ENCODE measurements around the gene UBE2K.
"Not testable (repeated sequence)": the region's sequence is repeated elsewhere in the genome, so short reads cannot be mapped to it uniquely, and the experiment has no call there.

The UBE2K gene, protein sequence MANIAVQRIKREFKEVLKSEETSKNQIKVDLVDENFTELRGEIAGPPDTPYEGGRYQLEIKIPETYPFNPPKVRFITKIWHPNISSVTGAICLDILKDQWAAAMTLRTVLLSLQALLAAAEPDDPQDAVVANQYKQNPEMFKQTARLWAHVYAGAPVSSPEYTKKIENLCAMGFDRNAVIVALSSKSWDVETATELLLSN

DNA sequence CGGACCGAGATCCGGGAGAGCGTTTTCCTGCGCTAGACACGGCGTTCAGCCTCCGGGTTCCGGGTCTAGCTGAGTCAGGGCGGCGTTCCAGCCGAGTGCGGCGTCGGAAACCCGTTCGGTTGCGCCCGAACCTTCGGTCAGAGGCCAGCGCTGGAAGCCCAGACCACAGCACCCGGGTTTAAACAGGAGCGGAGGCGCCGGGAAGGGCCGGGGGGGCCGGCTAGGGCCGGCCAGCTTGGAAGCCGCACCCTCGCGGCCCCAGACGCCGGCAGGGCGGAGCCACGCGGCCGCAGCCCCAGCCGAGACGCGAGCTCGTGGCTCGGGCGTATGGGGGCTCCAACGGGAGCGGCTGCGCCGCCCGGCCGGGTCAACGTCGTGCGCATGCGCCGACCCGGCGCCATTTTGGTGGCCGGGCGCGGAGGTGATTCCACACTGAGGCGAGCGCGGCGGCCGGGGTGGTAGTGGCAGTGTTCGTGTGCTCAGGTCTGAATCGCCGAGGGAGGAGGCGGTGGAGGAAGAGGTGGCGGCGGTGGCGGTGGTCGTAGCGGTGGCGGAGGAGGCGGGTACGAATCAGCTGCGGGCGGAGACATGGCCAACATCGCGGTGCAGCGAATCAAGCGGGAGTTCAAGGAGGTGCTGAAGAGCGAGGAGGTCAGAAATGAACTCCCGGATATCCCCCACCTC lies at the start of gene UBE2K:
Gene UBE2K (plus strand): TSS at position 397 of the 684 bp plus-strand sequence. CDS start 192 bp downstream, at position 589.
- DNase-seq = peak; percentile 88

DNA sequence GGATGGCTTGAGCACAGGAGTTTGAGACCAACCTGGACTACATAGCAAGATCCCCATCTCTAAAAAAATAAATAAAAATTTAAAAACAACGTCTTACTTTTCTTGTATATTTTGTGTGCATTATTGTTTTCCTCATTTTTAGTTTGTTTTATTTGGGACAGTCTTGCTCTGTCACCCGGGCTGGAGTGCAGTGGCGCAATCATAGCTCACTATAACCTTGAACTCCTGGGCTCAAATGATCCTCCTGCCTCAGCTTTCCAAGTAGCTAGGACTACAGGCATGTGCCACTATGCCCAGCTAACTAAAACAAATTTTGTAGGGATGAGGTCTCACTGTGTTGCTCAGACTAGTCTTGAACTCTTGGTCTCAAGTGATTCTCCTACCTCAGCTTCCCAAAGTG lies 49.7 kb upstream of the UBE2K start:
- DNase-seq = no peak

DNA sequence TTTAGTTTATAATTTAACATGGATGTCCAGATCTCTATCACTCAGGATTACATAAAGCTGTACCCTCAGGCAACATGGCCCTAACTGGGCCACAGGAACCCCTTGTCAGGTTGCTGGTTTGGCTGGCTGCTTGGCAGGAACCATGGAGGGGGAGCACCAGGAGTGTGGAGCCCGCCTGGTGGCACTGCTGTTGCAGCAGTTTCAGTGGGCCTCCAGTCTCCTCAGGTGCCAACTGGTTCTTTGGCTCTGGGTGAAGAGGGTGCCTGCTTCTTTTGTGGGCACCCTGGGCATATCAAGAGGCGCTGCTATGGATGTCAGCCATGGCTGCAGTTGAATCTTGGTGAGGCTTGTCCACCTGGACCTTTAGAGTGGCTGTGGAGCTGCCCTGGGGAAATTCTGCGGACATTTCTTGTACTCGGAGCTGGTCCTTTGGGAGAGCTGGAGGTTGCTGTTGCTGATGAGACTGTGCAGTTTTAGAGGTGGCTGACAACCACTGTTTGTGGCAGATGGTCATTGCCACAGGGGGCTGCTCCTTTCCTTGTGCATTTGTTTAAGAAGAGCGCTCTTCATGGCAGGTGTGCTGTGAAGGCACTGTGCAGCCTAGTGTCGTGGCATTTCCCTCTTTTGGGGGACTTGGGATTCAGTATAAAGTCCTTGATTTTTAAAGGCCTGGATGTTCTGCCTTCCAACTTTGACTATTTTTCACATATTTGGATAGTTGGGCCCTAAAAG lies 48.9 kb upstream of the UBE2K start:
- no peak for DNase-seq

DNA sequence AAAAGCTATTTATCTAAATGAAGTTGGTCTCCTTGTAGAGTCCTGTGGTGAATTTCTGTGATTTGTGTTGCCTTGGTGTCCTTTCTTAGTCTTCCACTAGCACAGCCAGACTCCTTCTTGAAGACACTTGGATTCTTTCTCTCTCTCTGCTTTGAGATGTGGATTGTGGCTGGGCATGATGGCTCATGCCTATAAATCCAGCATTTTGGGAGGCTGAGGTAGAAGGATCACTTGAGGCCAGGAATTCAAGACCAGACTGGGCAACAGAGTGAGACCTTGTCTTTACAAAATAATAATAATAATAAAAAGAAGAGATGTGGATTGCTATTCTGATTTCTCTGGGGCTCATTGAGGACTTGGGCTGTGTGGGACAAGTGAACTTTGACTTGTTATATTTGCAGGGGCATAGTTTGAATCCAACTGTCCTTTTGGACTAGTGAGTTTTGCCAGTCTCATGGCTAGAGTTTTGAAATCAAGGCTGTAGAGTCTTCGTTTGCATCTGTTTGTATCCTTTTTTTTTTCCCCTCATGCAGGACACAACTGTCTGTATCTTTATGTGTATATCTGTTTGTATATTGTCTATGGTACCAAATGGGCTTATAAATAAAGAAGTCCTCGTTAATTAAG lies 48.2 kb upstream of the UBE2K start:
- DNase-seq = no peak

DNA sequence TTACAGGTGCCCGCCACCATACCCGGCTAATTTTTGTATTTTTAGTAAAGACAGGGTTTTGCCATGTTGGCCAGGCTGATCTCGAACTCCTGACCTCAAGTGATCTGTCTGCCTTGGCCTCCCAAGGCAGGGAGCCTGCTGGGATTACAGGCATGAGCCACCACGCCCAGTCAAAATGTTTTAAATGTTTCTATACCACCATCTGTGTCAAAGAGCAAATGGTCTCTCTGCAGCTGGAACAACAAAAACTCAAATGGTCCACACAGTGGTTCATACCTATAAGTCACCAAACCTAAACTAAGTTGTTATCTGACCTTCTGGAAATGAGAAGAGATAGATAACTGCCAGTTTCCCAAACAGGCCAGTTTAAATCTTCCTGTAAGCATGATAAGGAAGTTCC lies 46.4 kb upstream of the UBE2K start:
- not testable (repeated sequence) for DNase-seq

DNA sequence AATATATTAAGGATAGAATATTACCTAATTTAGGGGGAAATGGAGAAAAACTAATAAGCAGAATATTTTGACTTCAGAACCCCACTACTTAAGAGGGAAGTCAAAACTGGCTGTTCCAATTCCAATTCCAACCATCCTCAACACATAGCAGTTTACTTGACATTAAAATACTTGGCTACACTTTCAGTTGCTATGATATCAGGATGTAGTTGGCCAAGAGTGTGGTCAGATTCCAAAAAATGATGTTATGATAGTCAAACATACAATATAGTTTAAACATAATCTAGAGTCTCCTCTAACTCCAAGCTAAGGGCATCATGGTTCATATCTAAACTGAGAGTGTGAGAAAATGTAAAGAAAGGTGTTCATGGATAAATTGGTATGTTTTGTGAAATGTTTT lies 42.7 kb upstream of the UBE2K start:
- no peak for DNase-seq

DNA sequence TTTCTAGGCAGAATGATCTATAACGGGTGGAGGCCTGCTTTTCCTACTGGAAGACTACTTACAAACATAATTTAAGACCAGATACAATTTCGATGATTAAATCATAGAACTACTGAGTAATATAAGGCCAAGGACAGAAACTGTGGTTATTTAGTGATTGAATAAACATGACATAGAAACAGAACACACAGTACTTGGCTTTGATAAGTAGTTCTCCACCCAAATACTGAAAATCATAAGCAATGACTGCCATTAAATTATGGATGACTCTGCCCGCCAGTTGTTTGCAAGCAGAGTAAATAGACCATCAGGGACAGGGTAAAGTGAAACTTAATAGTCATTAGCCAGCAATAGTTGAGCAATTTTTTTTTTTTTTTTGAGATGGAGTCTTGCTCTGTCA lies 42.1 kb upstream of the UBE2K start:
- no peak for DNase-seq

DNA sequence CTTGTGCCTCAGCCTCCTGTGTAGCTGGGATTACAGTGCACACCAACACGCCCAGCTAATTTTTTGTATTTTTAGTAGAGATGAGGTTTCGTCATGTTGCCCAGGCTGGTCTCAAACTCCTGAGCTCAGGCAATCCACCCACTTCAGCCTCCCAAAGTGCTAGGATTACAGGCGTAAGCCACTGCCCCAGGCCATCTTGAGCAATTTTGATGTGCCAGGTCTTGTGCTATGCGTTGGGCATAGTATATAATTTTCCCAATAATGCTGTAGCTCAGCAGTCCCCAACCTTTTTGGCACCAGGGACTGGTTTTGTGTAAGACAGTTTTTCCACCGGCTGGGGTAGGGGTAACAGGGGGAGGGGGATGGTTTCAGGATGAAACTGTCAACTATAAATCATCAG lies 41.3 kb upstream of the UBE2K start:
- DNase-seq = not testable (repeated sequence)

DNA sequence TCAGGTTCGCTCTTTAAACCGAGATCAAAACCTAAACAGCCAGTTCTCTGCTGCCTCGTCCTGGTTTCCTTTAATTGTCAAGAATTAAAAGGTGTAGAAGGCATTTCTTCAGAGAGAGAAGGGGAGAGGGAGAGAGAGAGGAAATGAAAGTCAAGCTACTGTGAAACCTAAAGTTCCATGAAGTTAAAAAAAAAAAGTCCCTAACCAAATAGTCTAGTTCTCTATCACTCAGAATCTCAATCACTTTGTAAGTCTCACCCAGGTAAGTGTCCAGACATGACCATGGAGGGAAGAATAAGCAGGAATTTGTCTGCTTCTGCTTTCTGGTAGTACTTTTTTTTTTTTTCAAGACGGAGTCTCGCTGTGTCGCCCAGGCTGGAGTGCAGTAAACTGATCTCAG lies 40.5 kb upstream of the UBE2K start:
- DNase-seq = no peak

DNA sequence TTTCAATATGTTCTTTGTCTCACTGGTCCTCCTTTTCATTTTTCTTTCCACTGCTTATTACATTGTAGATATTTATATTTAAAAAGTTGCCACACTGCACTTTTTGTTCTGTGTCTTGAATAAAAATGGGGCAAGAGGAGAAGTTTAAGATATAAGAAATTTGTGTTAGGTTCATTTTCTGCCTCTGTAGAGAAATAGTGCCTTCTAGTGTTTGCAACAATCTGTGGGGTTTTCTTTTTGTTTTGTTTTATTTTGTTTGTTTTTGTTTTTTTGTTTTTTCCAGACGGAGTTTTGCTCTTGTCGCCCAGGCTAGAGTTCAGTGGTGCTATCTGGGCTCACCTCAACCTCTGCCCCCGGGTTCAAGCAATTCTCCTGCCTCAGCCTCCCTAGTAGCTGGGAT lies 39.2 kb upstream of the UBE2K start:
- no peak for DNase-seq

DNA sequence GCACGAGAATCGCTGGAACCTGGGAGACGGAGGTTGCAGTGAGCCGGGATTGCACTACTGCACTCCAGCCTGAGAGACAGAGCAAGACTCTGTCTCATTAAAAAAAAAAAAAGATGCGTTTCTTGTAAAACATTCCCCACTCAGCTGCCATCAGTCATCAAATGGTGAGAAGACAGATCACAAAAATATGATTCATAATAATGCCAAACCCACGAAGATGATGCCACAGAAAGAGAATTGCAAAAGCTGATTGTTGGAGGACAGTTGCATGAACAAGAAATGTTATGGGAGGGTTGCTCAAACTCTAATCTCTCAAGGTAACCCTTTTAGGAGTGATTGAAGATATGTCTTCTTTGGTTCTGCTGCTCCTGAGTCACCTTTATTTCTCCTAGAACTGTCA lies 37.9 kb upstream of the UBE2K start:
- no peak for DNase-seq

DNA sequence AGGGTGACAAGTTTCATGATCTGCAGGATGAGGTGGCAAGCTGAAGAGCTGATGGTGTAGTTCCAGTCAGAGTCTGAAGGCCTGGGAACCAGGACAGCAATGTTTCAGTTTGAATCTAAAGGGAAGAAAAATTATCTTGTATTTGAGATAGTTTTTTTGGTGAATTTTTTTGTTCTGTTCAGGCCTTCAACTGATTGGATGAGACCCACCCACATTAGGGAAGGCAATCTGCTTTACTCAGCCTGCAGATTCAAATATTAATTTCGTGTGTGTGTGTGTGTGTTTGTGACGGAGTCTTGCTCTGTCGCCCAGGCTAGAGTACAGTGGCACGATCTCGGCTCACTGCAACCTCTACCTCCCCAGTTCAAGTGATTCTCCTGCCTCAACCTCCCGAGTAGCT lies 37.2 kb upstream of the UBE2K start:
- no peak for DNase-seq

DNA sequence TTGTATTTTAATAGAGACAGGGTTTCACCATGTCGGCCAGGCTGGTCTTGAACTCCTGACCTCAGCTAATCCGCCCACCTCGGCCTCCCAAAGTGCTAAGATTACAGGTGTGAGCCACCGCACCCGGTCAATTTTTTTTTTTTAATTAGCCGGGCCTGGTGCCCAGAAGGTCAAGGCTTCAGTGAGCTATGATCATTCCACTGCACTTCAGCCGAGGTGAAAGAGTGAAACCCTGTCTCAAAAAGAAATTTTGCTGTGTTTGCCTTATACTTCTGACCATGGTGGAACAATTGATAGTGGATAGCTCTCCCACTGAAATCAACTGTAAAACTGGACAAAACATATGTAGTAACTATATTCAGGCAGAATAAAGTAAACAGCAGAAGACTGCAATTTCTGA lies 35.3 kb upstream of the UBE2K start:
- DNase-seq = no peak

DNA sequence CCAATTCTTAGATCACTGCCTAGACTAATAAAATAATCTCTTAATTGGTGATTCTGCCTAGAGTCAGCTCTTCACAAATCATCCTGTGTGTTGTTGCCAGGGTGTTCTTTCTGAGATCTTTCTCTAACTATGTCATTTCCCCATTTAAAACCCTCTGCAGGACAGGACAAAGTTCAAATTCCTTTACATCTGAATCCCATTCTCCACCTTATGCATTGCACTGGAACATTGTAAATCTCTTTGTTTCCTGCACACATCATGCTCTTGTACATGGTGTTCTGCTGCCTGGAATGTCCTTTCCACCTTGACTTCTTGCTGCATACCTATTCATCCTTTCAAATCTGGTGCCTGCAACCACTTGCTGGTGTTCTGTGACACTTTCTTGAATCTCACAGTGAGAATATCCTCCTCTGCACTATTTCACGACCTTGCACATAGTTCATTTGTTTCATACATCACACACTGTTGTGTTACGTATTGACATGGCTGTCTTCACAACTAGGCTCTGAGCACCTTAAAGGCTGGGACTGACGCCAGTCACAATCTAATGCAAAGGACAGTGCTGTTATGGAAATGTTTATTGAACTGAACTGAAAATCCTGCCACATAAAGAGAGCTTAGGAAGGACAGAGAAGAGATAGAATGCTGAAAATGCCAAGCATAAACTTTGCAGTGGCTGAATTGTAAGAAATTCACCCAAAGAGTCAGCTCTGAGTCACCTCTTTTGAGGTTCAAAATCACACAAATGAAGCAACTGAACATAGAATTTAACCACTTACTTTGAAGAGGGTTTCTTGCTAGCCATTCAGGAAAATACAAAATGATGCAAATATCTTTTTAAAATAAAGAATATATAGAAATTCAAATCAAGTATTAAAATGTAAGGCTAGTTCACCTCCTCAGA lies 32.9 kb upstream of the UBE2K start:
- no peak for DNase-seq

DNA sequence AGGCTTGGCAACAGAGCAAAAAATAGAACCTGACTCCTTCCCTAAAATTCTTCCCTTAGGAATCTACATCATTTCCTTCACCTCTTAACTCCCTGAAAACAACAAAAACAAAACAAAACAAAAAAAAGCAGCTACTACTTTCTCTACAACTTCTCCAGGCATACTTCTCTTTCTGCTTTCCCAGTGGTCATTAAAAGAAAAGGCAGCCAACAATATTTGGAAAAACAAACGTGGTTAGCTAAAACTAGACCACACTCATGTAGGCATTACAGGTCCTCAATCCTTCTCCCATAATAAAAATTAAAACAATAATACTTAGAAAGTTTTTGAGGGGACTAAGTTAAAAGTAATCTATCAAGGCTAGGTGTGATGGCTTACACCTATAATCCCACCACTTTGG lies 30.2 kb upstream of the UBE2K start:
- DNase-seq = no peak

DNA sequence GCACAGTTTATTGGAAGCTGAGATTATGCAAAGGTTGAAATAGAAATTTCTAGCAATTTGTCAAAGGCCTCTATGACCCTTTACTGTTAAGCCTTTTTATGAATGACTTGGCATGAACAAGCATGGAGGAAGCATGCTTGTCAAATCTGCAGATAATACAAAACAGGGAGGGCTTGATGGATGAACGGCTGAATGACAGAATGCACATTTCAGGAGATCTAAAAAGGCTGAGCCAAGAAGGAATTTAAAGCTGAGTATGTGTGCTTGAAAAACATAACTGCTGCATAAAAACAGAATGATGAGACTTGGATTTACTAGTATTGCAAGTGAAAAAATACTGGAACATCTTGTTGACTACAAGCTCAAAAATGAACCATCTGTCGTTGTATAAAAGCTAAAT lies 29.0 kb upstream of the UBE2K start:
- no peak for DNase-seq

DNA sequence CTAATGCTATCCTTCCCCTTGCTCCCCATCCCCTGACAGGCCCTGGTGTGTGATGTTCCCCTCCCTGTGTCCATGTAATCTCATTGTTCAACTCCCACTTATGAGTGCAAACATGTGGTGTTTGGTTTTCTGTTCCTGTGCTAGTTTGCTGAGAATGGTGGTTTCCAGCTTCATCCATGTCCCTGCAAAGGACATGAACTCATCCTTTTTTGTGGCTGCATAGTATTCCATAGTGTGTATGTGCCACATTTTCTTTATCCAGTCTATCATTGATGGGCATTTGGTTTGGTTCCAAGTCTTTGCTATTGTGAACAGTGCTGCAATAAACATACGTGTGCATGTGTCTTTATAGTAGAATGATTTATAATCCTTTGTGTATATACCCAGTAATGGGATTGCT lies 27.6 kb upstream of the UBE2K start:
- not testable (repeated sequence) for DNase-seq

DNA sequence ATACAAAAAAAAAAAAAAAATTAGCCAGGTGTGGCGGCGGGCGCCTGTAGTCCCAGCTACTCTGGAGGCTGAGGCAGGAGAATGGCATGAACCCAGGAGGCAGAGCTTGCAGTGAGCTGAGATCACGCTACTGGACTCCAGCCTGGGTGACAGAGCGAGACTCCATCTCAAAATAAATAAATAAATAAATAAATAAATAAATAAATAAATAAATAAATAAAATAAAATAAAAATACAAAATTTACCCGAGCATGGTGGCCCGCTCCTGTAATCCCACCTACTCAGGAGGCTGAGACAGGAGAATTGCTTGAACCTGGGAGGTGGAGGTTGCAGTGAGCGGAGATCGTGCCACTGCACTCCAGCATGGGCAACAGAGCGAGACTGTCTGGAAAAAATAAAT lies 22.3 kb upstream of the UBE2K start:
- DNase-seq = not testable (repeated sequence)

DNA sequence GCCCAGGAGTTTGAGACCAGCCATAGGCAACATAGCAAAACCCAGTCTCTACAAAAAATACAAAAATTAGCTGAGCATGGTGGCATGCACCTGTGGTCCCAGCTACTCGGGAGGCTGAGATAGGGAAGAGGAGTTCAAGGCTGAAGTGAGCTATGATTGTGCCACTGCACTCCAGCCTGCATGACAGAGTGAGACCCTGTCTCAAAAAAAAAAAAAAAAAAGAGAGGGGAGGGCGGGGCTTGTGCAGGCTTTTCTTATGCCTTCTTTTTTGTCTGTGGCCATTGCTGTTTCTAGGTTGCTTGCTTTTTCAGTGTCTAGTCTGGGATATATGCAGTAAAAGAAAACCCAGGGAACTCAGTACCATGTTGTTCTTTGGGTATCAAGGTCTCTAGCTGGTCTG lies 16.9 kb upstream of the UBE2K start:
- DNase-seq = not testable (repeated sequence)

DNA sequence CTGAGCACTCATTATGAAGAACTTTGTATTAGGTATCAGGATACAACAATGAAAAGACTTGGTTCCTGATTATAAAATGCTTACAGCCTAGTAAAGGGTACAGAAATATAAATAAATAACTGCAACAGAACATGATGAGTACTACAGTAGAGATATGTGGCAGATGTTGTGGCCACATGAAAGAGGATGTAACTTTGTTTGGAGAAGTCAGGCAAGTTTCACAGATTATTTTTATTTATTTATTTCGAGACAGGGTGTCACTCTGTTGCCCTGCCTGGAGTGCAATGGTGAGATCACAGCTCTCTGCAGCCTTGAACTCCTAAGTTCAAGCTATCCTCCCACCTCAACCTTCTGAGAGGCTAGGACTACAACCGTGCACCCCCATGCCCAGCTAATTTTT lies 15.8 kb upstream of the UBE2K start:
- DNase-seq = no peak

DNA sequence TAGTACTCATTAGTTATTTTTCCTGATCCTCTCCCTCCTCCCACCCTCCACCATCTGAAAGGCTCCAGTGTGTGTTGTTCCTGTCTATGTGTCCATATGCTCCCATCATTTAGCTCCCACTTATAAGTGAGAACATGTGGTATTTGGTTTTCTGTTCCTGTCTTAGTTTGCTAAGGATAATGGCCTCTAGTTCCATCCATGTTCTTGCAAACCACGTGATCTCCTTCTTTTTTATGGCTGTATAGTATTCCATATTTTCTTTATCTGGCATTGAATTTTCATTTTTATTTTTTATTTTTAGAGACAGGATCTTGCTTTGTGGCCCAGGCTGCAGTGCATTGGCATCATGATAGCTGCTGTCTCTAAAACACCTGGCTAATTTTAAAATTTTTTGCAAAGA lies 11.9 kb upstream of the UBE2K start:
- no peak for DNase-seq

DNA sequence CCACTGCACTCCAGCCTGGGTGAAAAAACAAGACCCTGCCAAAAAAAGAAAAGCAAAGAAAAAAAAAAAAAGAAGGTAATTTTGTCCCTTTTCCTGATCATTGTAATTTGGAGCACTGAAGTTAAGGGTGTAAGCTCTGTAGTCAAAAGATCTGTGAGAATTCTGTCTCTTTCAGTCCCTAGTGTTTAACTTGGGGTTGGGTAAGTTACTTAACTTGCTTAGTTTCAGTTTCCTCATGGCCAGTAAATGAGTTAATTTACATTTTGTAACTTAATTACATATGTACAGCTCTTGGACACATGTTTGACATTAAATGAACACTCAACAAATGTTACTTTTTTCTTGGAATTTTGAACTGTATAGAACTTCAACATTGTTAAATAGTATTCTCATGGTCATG lies 10.9 kb upstream of the UBE2K start:
- no peak for DNase-seq

DNA sequence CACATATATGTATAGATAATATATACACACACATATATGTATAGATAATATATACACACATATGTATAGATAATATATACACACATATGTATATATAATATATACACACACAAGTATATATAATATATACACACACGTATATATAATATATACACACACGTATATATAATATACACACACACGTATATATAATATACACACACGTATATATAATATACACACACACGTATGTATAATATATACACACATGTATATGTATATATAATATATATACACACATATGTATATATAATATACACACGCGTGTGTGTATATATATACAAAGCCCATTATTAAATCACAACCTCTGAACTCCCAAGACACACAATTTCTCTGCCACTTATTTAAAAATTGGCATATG lies 8.0 kb upstream of the UBE2K start:
- DNase-seq = no peak

Measured in 8988T (cell line).